Measurements from ENCODE around the gene UGT1A8. TPM values are rescaled to one million over a fixed set of nuclear protein-coding genes. Genes with fewer than 3 reads are reported as not detected.
"Not testable (repeated sequence)": the region's sequence is repeated elsewhere in the genome, so short reads cannot be mapped to it uniquely, and the experiment has no call there.

Gene UGT1A8
- total RNA-seq, 2 donors from 2014 or later = not detected

DNA sequence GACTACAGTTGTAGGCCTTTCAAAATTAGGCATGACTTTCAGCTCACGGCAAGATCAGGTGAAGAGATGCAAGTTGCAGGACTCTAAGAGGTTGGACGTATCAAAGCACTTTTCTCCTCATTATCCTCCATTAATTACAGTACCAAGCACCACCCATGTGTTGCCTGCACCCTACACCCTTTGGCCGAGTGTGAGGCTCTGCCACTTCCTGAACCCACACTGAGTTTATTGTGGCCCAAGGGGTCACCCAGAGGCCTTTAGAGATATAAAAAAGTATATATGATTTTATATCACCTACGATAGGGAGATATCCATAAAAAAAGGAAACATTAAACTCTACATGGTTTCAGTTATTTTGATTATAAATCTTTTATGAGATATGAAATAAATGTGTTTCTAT, 2.8 kb downstream of the UGT1A8 start:
- no peaks in the 10 kb centered on the region for H3K4me1 ChIP-seq (ENCODE audit: control insufficient read depth, insufficient read depth, low read length)
- H3K9me3 ChIP-seq (ENCODE audit: control insufficient read depth, low read length) = no peaks in the 10 kb centered on the region
- no peak overlapping the region for H3K4me3 Mint-ChIP-seq
- H3K9me3 Mint-ChIP-seq = peaks cover 6% of the 10 kb centered on the region
- H3K27me3 Mint-ChIP-seq (ENCODE audit: insufficient read depth) = peaks cover 3% of the 10 kb centered on the region
- no peak overlapping the region for H3K4me3 ChIP-seq (ENCODE audit: low read length)
- TF ChIP-seq, protein P1, sequence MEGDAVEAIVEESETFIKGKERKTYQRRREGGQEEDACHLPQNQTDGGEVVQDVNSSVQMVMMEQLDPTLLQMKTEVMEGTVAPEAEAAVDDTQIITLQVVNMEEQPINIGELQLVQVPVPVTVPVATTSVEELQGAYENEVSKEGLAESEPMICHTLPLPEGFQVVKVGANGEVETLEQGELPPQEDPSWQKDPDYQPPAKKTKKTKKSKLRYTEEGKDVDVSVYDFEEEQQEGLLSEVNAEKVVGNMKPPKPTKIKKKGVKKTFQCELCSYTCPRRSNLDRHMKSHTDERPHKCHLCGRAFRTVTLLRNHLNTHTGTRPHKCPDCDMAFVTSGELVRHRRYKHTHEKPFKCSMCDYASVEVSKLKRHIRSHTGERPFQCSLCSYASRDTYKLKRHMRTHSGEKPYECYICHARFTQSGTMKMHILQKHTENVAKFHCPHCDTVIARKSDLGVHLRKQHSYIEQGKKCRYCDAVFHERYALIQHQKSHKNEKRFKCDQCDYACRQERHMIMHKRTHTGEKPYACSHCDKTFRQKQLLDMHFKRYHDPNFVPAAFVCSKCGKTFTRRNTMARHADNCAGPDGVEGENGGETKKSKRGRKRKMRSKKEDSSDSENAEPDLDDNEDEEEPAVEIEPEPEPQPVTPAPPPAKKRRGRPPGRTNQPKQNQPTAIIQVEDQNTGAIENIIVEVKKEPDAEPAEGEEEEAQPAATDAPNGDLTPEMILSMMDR (conservative IDR thresholded peaks at IDR 0.05) = no peak
- no peaks in the 10 kb centered on the region for H3K36me3 ChIP-seq (ENCODE audit: control insufficient read depth, insufficient read depth, low read length)
- no peak overlapping the region for H3K9ac ChIP-seq (ENCODE audit: extremely low read depth, low read length, poor library complexity, severe bottlenecking)
- no peak overlapping the region for H3K27ac ChIP-seq (ENCODE audit: low read depth, low read length)
- no peaks in the 10 kb centered on the region for H3K36me3 Mint-ChIP-seq (ENCODE audit: low read depth)
- no peaks in the 10 kb centered on the region for H3K4me1 Mint-ChIP-seq
- DNase-seq = no peak
- 86 to 95% methylated on average over 2 to 4 of the region's 4 CpGs for WGBS, 2 experiments (ENCODE audit: insufficient coverage in 1 of 2, insufficient read length in 1 of 2)
- H3K27me3 ChIP-seq (ENCODE audit: control insufficient read depth, insufficient read depth, low read length, poor library complexity, severe bottlenecking) = no peaks in the 10 kb centered on the region
- H3K27ac Mint-ChIP-seq = no peak overlapping the region

DNA sequence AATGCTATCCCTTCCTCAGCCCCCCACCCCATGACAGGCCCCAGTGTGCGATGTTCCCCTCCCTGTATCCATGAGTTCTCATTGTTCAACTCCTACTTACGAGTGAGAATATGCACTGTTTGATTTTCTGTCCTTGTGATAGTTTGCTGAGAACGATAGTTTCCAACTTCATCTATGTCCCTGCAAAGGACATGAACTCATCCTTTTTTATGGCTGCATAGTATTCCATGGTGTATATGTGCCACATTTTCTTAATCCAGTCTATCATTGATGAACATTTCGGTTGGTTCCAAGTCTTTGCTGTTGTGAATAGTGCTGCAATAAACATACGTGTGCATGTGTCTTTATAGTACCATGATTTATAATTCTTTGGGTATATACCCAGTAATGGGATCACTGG, 4.4 kb downstream of the UGT1A8 start:
- not testable (repeated sequence) for H3K4me1 Mint-ChIP-seq; H3K9me3 ChIP-seq (ENCODE audit: control insufficient read depth, low read length); DNase-seq; H3K36me3 ChIP-seq (ENCODE audit: control insufficient read depth, insufficient read depth, low read length); H3K27ac Mint-ChIP-seq; H3K27me3 ChIP-seq (ENCODE audit: control insufficient read depth, insufficient read depth, low read length, poor library complexity, severe bottlenecking); H3K27me3 Mint-ChIP-seq (ENCODE audit: insufficient read depth); H3K36me3 Mint-ChIP-seq (ENCODE audit: low read depth); H3K4me1 ChIP-seq (ENCODE audit: control insufficient read depth, insufficient read depth, low read length); H3K4me3 ChIP-seq (ENCODE audit: low read length); H3K9me3 Mint-ChIP-seq; H3K27ac ChIP-seq (ENCODE audit: low read depth, low read length); H3K4me3 Mint-ChIP-seq; H3K9ac ChIP-seq (ENCODE audit: extremely low read depth, low read length, poor library complexity, severe bottlenecking)
- WGBS, 2 experiments (ENCODE audit: insufficient coverage in 1 of 2, insufficient read length in 1 of 2) = 87 to 100% methylated on average over 2 to 5 of the region's 5 CpGs

DNA sequence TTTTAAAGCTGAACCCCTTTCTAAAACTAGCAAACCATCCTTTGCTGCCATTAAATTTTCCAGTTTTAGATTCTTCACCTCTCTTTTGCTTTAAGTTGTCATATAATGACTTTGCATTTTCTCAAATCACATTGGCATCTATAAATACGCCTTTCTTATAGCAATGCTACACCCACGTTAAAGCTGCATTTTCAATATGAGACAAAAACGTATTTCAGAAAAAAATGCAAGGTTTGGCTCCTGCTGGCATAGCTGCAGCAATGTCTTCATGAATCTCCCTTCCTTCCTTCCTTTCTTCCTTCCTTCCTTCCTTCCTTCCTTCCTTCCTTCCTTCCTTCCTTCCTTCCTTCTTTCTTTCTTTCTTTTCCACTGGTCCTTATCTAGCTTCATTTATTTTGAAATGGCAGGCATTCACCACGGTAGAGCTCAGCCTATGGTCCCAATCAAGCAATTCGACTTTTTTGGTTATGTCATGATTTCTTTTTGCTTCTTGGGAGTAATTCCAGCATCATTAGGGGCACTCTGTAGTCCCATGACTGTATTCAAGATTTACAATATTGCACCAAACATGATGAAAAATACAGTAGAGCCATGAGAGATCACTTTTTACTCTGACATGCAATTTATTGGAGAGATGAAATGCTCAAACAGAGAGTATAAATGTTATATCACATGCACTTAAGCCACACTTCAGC, 10.0 kb downstream of the UGT1A8 start:
- H3K36me3 ChIP-seq (ENCODE audit: control insufficient read depth, insufficient read depth, low read length) = no peaks in the 10 kb centered on the region
- H3K4me1 ChIP-seq (ENCODE audit: control insufficient read depth, insufficient read depth, low read length) = no peaks in the 10 kb centered on the region
- Mint-ChIP-seq H3K4me1 (no peaks in the 10 kb centered on the region), H3K27ac (no peak overlapping the region), H3K4me3 (no peak overlapping the region), H3K36me3 (ENCODE audit: low read depth) (no peaks in the 10 kb centered on the region), H3K9me3 (peaks cover 15% of the 10 kb centered on the region), H3K27me3 (ENCODE audit: insufficient read depth) (peaks cover 11% of the 10 kb centered on the region)
- H3K4me3 ChIP-seq (ENCODE audit: low read length) = no peak overlapping the region
- H3K9me3 ChIP-seq (ENCODE audit: control insufficient read depth, low read length) = no peaks in the 10 kb centered on the region
- TF ChIP-seq, protein P1 (conservative IDR thresholded peaks at IDR 0.05) = no peak
- no peak for DNase-seq
- H3K9ac ChIP-seq (ENCODE audit: extremely low read depth, low read length, poor library complexity, severe bottlenecking) = no peak overlapping the region
- no peaks in the 10 kb centered on the region for H3K27me3 ChIP-seq (ENCODE audit: control insufficient read depth, insufficient read depth, low read length, poor library complexity, severe bottlenecking)
- 65 to 72% methylated on average over 5 of the region's 5 CpGs for WGBS, 2 experiments (ENCODE audit: insufficient coverage in 1 of 2, insufficient read length in 1 of 2)
- no peak overlapping the region for H3K27ac ChIP-seq (ENCODE audit: low read depth, low read length)

DNA sequence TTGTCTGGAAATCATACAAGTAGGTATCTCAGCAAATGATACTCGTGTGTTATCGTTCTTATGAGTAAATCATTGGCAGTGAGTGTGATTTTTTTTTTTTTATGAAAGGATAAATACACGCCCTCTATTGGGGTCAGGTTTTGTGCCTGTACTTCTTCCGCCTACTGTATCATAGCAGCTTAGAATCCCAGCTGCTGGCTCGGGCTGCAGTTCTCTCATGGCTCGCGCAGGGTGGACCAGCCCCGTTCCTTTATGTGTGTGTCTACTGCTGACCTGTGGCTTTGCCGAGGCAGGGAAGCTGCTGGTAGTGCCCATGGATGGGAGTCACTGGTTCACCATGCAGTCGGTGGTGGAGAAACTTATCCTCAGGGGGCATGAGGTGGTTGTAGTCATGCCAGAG, 18.9 kb downstream of the UGT1A8 start, which contains the start of gene UGT1A10:
Gene UGT1A10 (plus strand): TSS at position 143 of the 400 bp plus-strand sequence. CDS start 75 bp downstream, at position 218.
- H3K27me3 Mint-ChIP-seq (ENCODE audit: insufficient read depth) = peaks cover 16% of the 10 kb centered on the region
- not testable (repeated sequence) for H3K9me3 ChIP-seq (ENCODE audit: control insufficient read depth, low read length); H3K9ac ChIP-seq (ENCODE audit: extremely low read depth, low read length, poor library complexity, severe bottlenecking); H3K27ac Mint-ChIP-seq; H3K36me3 Mint-ChIP-seq (ENCODE audit: low read depth); H3K27ac ChIP-seq (ENCODE audit: low read depth, low read length); DNase-seq; H3K4me1 Mint-ChIP-seq; H3K4me1 ChIP-seq (ENCODE audit: control insufficient read depth, insufficient read depth, low read length); H3K27me3 ChIP-seq (ENCODE audit: control insufficient read depth, insufficient read depth, low read length, poor library complexity, severe bottlenecking); H3K9me3 Mint-ChIP-seq; H3K4me3 Mint-ChIP-seq; H3K4me3 ChIP-seq (ENCODE audit: low read length); H3K36me3 ChIP-seq (ENCODE audit: control insufficient read depth, insufficient read depth, low read length)
- 93 to 96% methylated on average over 5 to 10 of the region's 10 CpGs for WGBS, 2 experiments (ENCODE audit: insufficient coverage in 1 of 2, insufficient read length in 1 of 2)
